Ramos (cell line): Measurements from ENCODE around the gene SLC7A4.

Source experiments
- in situ Hi-C: fragments of 300-500 bp; cut with MboI; formaldehyde crosslinking; loops from one replicate; pipeline ENCODE4 v1.14.3; 2022; ENCODE audit warnings: low sequenced_read_pairs; ENCODE audit not compliant: unreplicated experiment

SLC7A4 gene

GRCh38 chr22:21001601-21002325 lies 30.6 kb downstream of the SLC7A4 start, which contains the start of gene THAP7:
Gene THAP7, minus strand, starts transcription at chr22:21002118. Its CDS starts 207 bp downstream, at chr22:21001911.
- in situ Hi-C loops, result no loop called here

GRCh38 chr22:21000987-21001600 lies 31.3 kb downstream of the SLC7A4 start:
- in situ Hi-C loops, result no loop called here

GRCh38 chr22:21000207-21000986 lies 32.0 kb downstream of the SLC7A4 start:
- in situ Hi-C loops, result no loop called here

- in situ Hi-C loops, result no loop called here
These were observed 32.8 kb downstream of the SLC7A4 start for GRCh38 chr22:20999350-21000206.

GRCh38 chr22:20998411-20999336 lies 33.7 kb downstream of the SLC7A4 start:
- in situ Hi-C loops, result no loop called here

- in situ Hi-C loops, result no loop called here
These were observed 34.7 kb downstream of the SLC7A4 start for GRCh38 chr22:20997536-20998257.

GRCh38 chr22:20996598-20997535 lies 35.5 kb downstream of the SLC7A4 start:
- in situ Hi-C loops, result no loop called here

- in situ Hi-C loops, result no loop called here
These were observed 36.3 kb downstream of the SLC7A4 start for GRCh38 chr22:20996031-20996410.

- in situ Hi-C loops, result no loop called here
These were observed 36.9 kb downstream of the SLC7A4 start for GRCh38 chr22:20995329-20996030.

- in situ Hi-C loops, result no loop called here
These were observed 37.5 kb downstream of the SLC7A4 start for GRCh38 chr22:20994902-20995241.

- in situ Hi-C loops, result no loop called here
These were observed 38.0 kb downstream of the SLC7A4 start for GRCh38 chr22:20994128-20994901.

- in situ Hi-C loops, result no loop called here
These were observed 38.8 kb downstream of the SLC7A4 start for GRCh38 chr22:20993304-20994127.

GRCh38 chr22:20992456-20993303 lies 39.7 kb downstream of the SLC7A4 start:
- in situ Hi-C loops, result no loop called here

GRCh38 chr22:20992056-20992442 lies 40.3 kb downstream of the SLC7A4 start:
- in situ Hi-C loops, result no loop called here
